Stimulated activated CD4-positive, alpha-beta T cell treated with anti-CD3 and anti-CD28 coated beads, Interleukin-2, amount 100 ng/mL, for 48 hours (primary cell): ENCODE measurements around the gene SLC6A1.
"Not testable (repeated sequence)": the region's sequence is repeated elsewhere in the genome, so short reads cannot be mapped to it uniquely, and the experiment has no call there.

Experiments used
- DNase-seq, 2 donors: peaks; one replicate each; pipeline ENCODE4 v3.0.0-alpha.2; 2020

The SLC6A1 gene

DNA sequence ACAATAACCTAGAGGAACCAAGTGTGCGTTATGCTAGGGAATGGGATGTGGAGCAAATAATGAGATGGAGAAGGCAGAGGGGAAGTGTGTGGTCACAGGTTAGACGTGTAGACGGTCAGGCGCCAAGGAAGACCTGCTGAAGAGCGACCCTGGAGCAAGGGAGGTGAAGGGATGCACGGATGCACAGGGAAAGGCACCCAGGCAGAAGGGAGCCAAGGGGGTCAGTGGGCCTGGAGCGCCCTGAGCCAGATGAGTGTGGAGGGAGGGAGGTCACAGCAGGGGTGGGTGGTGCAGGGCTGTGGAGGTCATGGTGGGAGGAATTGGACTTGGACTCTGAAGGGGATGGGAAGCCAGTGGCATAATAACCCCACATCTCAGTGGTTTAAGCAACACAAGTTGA is 70.2 kb downstream of the SLC6A1 start:
- no peak for DNase-seq

DNA sequence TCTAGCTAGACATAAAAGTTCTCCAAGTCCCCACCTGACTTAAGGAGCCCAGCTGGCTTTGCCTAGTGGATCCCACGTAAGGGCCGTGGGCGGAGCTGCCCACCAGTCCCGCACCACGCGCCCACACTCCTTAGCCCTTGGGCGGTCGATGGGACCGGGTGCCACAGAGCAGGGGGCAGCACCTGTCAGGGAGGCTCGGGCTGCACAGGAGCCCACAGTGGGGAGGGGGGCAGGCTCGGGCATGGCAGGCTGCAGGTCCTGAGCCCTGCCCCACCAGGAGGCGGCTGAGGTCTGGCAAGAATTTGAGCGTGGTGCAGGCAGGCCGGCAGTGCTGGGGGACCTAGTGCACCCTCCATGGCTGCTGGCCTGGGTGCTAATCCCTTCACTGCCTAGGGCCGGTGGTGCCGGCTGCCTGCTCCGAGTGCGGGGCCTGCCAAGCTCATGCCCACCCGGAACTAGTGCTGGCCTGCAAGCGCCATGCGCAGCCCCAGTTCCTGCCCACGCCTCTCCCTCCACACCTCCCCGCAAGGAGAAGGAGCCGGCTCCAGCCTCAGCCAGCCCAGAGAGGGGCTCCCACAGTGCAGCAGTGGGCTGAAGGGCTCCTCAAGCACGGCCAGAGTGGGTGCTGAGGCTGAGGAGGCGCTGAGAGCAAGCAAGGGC is 78.7 kb downstream of the SLC6A1 start:
- no peak for DNase-seq

DNA sequence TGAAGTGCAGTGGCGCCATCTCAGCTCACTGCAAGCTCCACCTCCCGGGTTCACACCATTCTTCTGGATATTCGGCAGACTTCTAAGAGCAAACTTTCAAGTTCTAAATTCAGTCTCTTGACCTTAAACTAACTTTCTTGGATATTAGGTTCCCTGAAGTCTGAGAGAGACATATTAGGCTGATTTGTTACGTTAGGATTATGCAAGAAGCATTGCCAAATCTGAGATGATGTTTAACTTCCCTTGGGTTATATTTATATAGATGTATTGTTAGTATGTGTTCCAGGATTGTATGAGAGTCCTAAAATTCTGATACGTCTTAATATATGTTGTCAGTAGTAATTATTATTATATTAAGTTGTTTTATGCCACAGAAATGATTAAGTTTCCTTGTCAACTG is 80.1 kb downstream of the SLC6A1 start:
- no peak for DNase-seq

DNA sequence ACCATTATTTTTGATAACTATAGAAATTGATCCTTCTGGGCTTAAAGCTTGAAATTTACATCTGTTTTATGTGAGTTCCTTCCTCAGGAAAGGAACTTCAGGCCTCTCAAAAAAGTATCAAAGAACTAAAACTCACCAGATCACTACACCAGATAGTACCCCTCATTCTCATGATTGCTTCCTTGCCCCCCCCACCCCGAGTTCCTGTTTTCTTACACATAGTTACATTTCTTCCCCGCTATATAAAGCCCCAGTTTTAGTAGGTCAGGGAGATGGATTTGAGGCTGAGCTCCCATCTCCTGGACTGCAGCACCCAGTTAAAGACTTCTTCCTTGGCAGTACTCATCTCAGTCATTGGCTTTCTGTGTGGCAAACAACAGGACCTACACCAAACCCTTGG is 81.5 kb downstream of the SLC6A1 start:
- no peak for DNase-seq

DNA sequence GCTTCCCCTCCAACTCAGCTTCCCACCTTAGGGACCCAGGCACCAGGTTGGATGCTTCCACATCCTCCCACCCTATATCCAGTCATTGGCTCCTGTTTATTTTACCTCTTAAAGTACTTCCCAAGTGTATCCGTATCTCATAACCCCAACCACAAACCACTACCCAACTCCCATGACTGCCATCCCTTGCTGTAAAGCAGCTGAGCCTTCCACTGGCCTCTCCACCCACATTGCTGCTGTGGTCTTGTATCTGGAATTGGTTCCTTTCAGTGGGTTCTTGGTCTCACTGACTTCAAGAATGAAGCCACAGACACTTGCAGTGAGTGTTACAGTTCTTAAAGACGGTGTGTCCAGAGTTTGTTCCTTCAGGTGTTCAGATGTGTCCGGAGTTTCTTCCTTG is 81.9 kb downstream of the SLC6A1 start:
- DNase-seq, result no peak

DNA sequence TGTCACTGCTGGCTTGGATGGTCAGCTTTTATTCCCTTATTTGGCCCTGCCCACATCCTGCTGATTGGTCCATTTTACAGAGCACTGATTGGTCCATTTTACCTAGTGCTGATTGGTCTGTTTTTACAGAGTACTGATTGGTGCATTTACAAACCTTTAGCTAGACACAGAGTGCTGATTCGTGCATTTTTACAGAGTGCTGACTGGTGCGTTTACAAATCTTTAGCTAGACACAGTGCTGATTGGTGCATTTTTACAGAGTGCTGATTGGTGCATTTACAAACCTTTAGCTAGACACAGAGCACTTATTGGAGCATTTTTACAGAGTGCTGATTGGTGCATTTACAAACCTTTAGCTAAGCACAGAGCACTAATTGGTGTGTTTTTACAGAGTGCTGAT is 82.6 kb downstream of the SLC6A1 start:
- DNase-seq, result not testable (repeated sequence)

DNA sequence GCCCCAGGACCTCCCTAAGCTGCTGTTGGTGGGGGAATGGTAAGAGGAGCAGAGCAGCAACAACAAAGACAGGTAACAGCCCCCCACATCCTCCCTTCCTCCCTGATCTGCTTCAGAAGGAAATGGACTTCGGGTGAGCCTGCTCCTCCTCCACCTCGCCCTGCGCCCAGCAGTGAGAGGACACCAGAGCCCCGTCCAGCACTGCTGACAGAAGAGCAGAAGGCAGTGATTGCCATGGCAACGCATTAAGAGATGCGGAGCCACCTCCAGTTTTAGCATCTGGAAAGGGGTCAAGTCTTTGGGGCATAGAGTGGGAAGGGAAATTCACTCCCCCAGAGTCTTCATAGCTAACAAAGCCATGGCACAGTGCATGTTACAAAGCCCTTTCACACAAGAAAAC is 84.2 kb downstream of the SLC6A1 start:
- DNase-seq, result no peak

DNA sequence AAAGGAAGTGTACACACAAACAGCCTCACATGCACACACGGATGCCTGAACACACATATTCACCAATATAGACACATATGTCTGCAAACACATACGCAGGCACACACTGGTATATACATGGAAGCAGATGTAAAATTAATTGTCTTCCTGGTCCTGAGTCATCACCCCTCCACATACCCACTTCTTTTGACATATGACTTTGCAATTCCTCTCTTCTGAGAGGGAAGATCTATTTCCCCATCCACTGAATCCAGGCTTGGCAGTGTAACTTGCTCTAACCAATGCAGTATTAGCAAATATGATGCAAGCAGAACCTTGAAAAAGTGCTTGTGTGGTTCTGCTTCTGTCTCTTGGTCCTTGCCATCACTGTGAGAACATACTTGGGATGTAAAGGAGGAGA is 84.9 kb downstream of the SLC6A1 start:
- no peak for DNase-seq

DNA sequence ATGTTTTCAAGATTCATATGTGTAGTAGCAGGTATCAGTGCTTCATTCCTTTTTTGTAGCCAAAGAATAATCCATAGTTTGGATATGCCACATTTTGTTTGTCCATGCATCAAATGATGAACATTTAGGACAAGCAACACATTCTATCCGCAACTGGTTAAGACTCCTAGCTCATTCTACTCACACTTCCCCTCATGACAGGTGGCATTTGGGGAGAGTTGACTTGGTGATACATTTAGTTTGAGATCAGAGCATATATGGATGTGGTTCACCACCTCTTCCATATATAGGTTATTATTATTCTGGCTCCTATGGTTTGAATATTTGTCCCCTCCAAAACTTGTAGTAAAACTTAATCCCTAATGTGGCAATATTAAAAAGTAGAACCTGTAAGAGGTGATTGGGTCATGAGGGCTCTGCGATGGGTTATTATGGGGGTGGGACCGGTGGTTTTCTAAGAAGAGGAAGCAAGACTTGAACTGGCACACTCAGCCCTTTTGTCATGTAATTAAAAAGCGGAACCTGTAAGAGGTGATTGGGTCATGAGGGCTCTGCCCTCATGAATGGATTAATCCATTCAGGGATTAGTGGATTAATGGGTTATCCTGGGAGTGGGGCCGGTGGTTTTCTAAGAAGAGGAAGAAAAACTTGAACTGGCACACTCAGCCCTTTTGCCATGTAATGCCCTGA is 86.4 kb downstream of the SLC6A1 start:
- no peak for DNase-seq

DNA sequence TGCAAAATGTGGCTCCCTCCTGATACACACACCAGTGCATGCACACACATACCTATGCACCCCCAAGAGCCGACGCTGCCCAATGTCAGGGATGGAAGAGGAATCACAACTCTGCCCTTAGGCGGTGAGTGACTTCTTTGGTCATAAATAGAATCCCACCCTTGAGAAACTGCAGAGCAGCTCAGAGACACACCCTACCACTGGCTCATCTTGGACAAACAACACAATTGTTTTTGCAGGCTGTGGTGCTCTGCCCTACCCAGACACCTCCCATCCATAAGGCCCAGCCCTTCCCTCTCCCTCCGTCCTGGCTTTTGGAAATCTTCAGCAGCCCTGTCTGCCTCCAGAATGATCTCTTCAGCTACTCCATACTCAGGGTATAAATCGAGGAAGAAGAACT is 87.9 kb downstream of the SLC6A1 start:
- no peak for DNase-seq

DNA sequence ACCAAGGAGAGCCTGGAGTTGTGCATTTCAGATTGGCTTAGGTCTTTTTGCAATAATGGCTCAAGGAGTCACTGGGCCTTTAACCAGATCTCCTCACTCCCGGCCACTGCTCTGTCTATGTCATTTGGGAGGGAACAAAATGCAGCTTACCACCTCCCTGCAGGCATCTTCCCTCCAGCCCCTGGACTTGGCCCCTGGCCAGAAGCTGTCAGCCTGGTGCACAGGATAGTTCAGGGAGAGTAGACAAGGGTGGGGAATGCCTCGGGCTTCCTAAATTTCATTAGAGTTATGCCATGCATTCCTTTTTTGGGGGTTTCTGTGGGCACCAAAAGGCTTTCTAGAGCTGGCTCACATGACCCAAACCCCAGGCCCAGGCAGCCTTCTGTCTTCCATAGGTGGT is 91.5 kb downstream of the SLC6A1 start:
- no peak for DNase-seq

DNA sequence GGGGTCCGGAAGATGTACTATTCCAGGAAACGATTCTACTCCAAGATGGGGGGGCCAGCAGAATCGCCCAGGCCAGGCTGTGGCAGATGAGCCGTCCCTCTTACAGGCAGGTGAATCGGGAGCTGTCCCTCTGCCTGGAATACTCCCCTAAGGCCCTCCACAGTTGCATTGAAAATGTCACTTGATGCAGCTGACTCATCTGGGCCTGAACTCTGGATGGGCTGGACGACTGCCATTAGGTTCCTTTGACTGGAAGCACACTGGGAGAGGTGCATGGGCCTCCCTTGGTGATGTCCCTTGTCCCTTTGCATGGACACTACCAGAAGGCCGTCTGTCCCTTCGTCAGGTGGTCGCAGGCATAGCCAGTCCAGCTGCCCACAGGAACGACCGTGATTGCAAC is 92.1 kb downstream of the SLC6A1 start:
- no peak for DNase-seq

DNA sequence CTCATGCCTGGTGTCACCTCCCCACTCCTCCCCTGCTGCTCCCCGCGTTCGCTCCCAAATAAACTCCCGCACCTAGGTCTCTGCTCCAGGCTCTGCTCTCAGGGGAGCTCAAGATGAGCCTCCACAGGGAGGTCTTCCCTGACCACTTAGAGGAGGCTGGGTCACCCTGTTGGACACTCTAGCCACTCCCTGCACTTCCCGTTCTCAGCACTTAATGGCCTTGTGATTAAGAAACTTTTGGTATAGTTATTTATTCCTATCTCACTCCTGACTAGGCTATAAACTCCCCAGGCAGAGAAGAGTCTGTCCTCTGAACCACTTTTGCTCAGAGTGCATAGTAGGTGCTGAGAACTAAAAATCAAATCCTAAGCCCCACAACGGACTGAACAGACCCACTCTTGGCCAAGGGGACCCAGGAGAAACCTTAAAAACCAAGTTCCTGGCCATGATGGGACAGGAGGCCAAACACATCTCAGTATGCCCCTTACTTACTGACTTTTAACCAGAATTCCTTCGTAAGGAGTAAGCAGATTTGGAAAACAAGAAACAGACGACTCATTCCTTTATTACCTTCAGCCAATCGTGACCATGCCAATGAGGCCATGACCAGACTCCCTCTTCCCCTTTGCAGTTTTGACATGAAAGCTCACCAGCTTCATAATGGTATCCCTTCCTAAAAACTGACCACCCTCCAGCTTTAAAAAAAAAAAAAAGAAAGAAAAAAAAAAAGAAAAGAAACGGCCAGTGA is 92.7 kb downstream of the SLC6A1 start:
- no peak for DNase-seq

DNA sequence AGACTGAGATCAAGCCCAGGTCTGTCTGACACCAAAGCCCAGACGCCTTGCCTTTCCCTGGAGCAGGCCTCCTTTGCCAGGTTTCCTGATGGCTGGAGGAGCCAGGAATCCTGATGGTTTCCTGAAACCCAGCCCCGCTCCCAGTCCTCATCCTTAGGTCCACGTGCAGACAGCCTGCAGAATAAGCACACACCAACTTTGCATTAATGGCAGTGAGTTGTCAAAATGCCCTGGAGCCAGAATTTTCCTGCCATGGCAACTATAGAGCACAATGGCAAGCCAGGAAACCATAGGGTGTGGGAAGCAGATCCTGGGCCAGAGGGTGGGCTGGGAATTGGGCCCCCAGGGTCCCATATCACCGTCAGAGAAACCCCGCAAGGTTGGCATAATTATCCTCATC is 94.3 kb downstream of the SLC6A1 start:
- no peak for DNase-seq

DNA sequence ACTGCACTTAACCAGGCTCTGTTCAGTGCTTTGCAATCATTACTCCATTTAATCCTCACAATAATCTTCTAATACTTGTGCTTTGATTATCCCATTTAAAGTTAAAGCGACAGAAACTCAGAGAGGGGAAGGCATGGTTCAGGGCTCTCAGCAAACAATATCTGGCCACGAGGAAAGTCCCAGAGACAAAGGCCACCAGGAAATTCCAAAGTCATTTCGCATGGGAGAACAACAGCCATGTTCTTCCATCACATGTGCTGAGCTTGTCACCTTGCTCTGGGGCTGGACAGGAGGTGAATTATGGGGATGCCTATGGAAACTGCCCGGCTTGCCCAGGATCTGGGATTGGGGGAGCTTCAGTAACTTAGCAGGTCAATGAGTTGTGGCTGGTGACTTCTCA is 95.5 kb downstream of the SLC6A1 start:
- no peak for DNase-seq

DNA sequence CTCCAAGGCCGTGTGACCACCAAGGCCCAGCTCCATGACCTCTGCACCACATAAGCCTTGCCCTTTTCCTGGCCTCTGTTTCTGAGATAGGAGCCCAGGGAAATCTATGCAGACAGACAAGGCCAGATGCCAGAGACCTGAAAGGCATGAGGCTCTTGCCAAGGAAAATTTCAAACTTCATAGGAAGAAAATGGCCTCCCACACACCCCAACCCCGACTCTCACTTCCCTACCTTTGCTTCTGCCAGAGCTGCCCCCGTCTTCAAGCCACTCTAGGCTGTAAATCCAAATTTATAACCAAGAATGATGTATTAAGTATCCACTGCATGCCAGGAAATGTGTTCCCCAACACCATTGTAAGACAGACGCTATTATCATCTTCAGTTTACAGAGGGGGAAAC is 96.3 kb downstream of the SLC6A1 start:
- DNase-seq, result no peak
